HFFc6 (cell line): ENCODE measurements around the gene CDH11. TPM values are rescaled to one million over a fixed set of nuclear protein-coding genes. Genes with fewer than 3 reads are reported as not detected.
A peak's percentile ranks its signal among the peaks of the same experiment; 100 is the strongest.

Experiments used
- DNase-seq: peaks from one replicate; pipeline ENCODE4 v3.0.0-alpha.2; 2018
- H3K27ac Mint-ChIP-seq: 2 replicates; pipeline ENCODE4 v1.8.0; 2020; ENCODE audit warnings: mild to moderate bottlenecking, mixed read lengths
- H3K27me3 Mint-ChIP-seq: 2 replicates; pipeline ENCODE4 v1.8.0; 2021; ENCODE audit warnings: mild to moderate bottlenecking, moderate library complexity, mixed read lengths; ENCODE audit not compliant: insufficient read depth
- H3K36me3 Mint-ChIP-seq: 2 replicates; pipeline ENCODE4 v1.8.0; 2021; ENCODE audit warnings: low read depth, mixed read lengths
- H3K4me1 Mint-ChIP-seq: 2 replicates; pipeline ENCODE4 v1.8.0; 2020; ENCODE audit warnings: low read depth, mixed read lengths
- H3K4me3 Mint-ChIP-seq: 2 replicates; pipeline ENCODE4 v1.8.0; 2020; ENCODE audit warnings: mild to moderate bottlenecking, moderate library complexity, mixed read lengths
- H3K9me3 Mint-ChIP-seq: 2 replicates; pipeline ENCODE4 v1.8.0; 2020; ENCODE audit warnings: mild to moderate bottlenecking, mixed read lengths
- CTCF ChIP-seq: fragments of 200-600 bp; sonication (generic); IDR thresholded peaks from 2 replicates; pipeline ENCODE4 v1.5.0; 2021; ENCODE audit warnings: antibody characterized with exemption, mild to moderate bottlenecking
- total RNA-seq, 6 experiments: library from RNA; stranded (reverse); fragmentation: NEBNext Ultra II Directional; extraction: Animal tissue kit (Norgen Biotek cat#: 25700); gene quantifications; 2 replicates in 1 of 6; 3 replicates in 5 of 6; pipeline ENCODE4 v1.2.3, GENCODE V29; 2021

CDH11 gene
- total RNA-seq, 6 experiments from 2014 or later = 507 to 539 (median 527) TPM

GRCh38 chr16:65070831-65071432 lies 50.9 kb downstream of the CDH11 start:
- no peak for TF ChIP-seq CTCF
- H3K4me3 Mint-ChIP-seq = peak overlapping the region; percentile 84
- peaks cover 31% of the 10 kb centered on the region for H3K36me3 Mint-ChIP-seq
- H3K27ac Mint-ChIP-seq = peak overlapping the region; percentile 99
- DNase-seq = peak; percentile 96
- H3K4me1 Mint-ChIP-seq = peaks cover 80% of the 10 kb centered on the region
- H3K27me3 Mint-ChIP-seq = peaks cover 2% of the 10 kb centered on the region; the same call in 1 of the 2 replicates
- H3K9me3 Mint-ChIP-seq = no peaks in the 10 kb centered on the region

GRCh38 chr16:65069766-65070165 lies 52.1 kb downstream of the CDH11 start:
- peaks cover 87% of the 10 kb centered on the region for H3K4me1 Mint-ChIP-seq
- DNase-seq = no peak
- H3K9me3 Mint-ChIP-seq = no peaks in the 10 kb centered on the region
- H3K27ac Mint-ChIP-seq = peak overlapping the region; percentile 99
- H3K27me3 Mint-ChIP-seq = peaks cover 2% of the 10 kb centered on the region; the same call in 1 of the 2 replicates
- no peak for TF ChIP-seq CTCF
- H3K4me3 Mint-ChIP-seq = peak overlapping the region; percentile 84
- H3K36me3 Mint-ChIP-seq = peaks cover 31% of the 10 kb centered on the region

GRCh38 chr16:65069065-65069464 lies 52.8 kb downstream of the CDH11 start:
- no peak for TF ChIP-seq CTCF
- Mint-ChIP-seq H3K36me3 (peaks cover 28% of the 10 kb centered on the region), H3K27me3 (peaks cover 2% of the 10 kb centered on the region; the same call in 1 of the 2 replicates), H3K27ac (peak overlapping the region; percentile 99), H3K9me3 (no peaks in the 10 kb centered on the region), H3K4me1 (peaks cover 88% of the 10 kb centered on the region), H3K4me3 (peak overlapping the region; percentile 84)
- DNase-seq = peak; percentile 83

- no peak for TF ChIP-seq CTCF
- Mint-ChIP-seq H3K9me3 (no peaks in the 10 kb centered on the region), H3K36me3 (peaks cover 25% of the 10 kb centered on the region), H3K27ac (peak overlapping the region; percentile 99), H3K4me3 (peak overlapping the region; percentile 71), H3K4me1 (peaks cover 88% of the 10 kb centered on the region), H3K27me3 (peaks cover 2% of the 10 kb centered on the region; the same call in 1 of the 2 replicates)
- DNase-seq = peak; percentile 75
Observed at GRCh38 chr16:65068151-65068740, 53.6 kb downstream of the CDH11 start.

- Mint-ChIP-seq H3K9me3 (no peaks in the 10 kb centered on the region), H3K4me1 (peaks cover 96% of the 10 kb centered on the region), H3K27me3 (peaks cover 2% of the 10 kb centered on the region; the same call in 1 of the 2 replicates), H3K36me3 (peaks cover 26% of the 10 kb centered on the region), H3K27ac (peak overlapping the region; percentile 99), H3K4me3 (peak overlapping the region; percentile 33; the same call in 1 of the 2 replicates)
- no peak for TF ChIP-seq CTCF
- no peak for DNase-seq
Observed at GRCh38 chr16:65066651-65067050, 55.2 kb downstream of the CDH11 start.
